HepG2 (cell line): ENCODE data around the gene PTGIS. TPM values are rescaled to one million over a fixed set of nuclear protein-coding genes. Genes with fewer than 3 reads are reported as not detected.

Experiments
- ETV6 ChIP-seq: sonication (generic); formaldehyde crosslinking; conservative IDR thresholded peaks from 2 replicates; pipeline ENCODE4 v1.4.0; 2020; ENCODE audit warnings: missing genetic modification reagents
- HOXA3 ChIP-seq: sonication (generic); formaldehyde crosslinking; IDR thresholded peaks from 2 replicates; pipeline ENCODE4 v1.5.0; 2020; ENCODE audit warnings: missing genetic modification reagents
- HOXD1 ChIP-seq: sonication (generic); formaldehyde crosslinking; IDR thresholded peaks from 2 replicates; pipeline ENCODE4 v1.5.0; 2020; ENCODE audit warnings: missing genetic modification reagents
- MED13 ChIP-seq: sonication (generic); formaldehyde crosslinking; IDR thresholded peaks from 2 replicates; pipeline ENCODE4 v1.5.0; 2020; ENCODE audit warnings: missing genetic modification reagents
- MTF2 ChIP-seq: sonication (generic); formaldehyde crosslinking; IDR thresholded peaks from 2 replicates; pipeline ENCODE4 v1.5.0; 2020; ENCODE audit warnings: missing genetic modification reagents, borderline replicate concordance
- RFX3 ChIP-seq: IDR thresholded peaks from 2 replicates; pipeline ENCODE4 v1.6.1; 2016; ENCODE audit warnings: missing biosample characterization, missing genetic modification reagents
- SRSF9 ChIP-seq: fragments of 200-400 bp; formaldehyde crosslinking; IDR thresholded peaks from 2 replicates; pipeline ENCODE4 v1.6.1; 2018; ENCODE audit warnings: borderline replicate concordance, mild to moderate bottlenecking, low read depth, low read length; ENCODE audit not compliant: insufficient read depth, poor library complexity, severe bottlenecking
- TAF15 ChIP-seq: fragments of 200-400 bp; formaldehyde crosslinking; IDR thresholded peaks from one replicate; pipeline ENCODE4 v1.6.1; 2018; ENCODE audit warnings: mild to moderate bottlenecking, low read depth, low read length; ENCODE audit not compliant: poor library complexity, severe bottlenecking
- TBP ChIP-seq: sonication (generic); formaldehyde crosslinking; IDR thresholded peaks from 2 replicates; pipeline ENCODE4 v1.5.0; 2020; ENCODE audit warnings: missing genetic modification reagents
- TCF12 ChIP-seq, 2 experiments: fragments of 450-650 bp in 1 of 2; sonication (generic) in 1 of 2; formaldehyde crosslinking in 1 of 2; IDR thresholded peaks; 2 replicates each; pipeline versions ENCODE4 v1.6.1 to v1.8.0; 2017 to 2022; ENCODE audit warnings: antibody characterized with exemption in 1 of 2, mild to moderate bottlenecking in 1 of 2, missing genetic modification reagents in 1 of 2, moderate library complexity in 1 of 2
- THYN1 ChIP-seq: sonication (generic); formaldehyde crosslinking; IDR thresholded peaks from 2 replicates; pipeline ENCODE4 v1.8.1; 2023; ENCODE audit warnings: low read depth, mild to moderate bottlenecking, moderate library complexity, missing genetic modification reagents, borderline replicate concordance
- XRCC5 ChIP-seq: fragments of 200-400 bp; formaldehyde crosslinking; optimal IDR thresholded peaks from 2 replicates; pipeline ENCODE3; 2017; ENCODE audit warnings: mild to moderate bottlenecking, low read length
- ZIK1 ChIP-seq: sonication (generic); formaldehyde crosslinking; IDR thresholded peaks from 2 replicates; pipeline ENCODE4 v1.5.0; 2020; ENCODE audit warnings: mild to moderate bottlenecking, low read depth, missing genetic modification reagents, borderline replicate concordance
- ZKSCAN1 ChIP-seq: fragments of 150-350 bp; IDR thresholded peaks from 2 replicates; pipeline ENCODE4 v1.6.1; 2014; ENCODE audit warnings: low read length
- ZNF230 ChIP-seq: sonication (generic); formaldehyde crosslinking; IDR thresholded peaks from 2 replicates; pipeline ENCODE4 v1.4.0; 2020; ENCODE audit warnings: mild to moderate bottlenecking, missing genetic modification reagents
- ZNF296 ChIP-seq: sonication (generic); formaldehyde crosslinking; conservative IDR thresholded peaks from 2 replicates; pipeline ENCODE4 v1.5.0; 2020; ENCODE audit warnings: mild to moderate bottlenecking, missing genetic modification reagents
- ZNF430 ChIP-seq: sonication (generic); formaldehyde crosslinking; IDR thresholded peaks from 2 replicates; pipeline ENCODE4 v1.9.0; 2021; ENCODE audit warnings: mild to moderate bottlenecking, missing genetic modification reagents
- ZNF83 ChIP-seq: sonication (generic); formaldehyde crosslinking; IDR thresholded peaks from 2 replicates; pipeline ENCODE4 v1.4.0; 2020; ENCODE audit warnings: missing genetic modification reagents, mild to moderate bottlenecking, borderline replicate concordance
- ZZZ3 ChIP-seq: sonication (generic); formaldehyde crosslinking; IDR thresholded peaks from 2 replicates; pipeline ENCODE4 v1.4.0; 2020; ENCODE audit warnings: missing genetic modification reagents, mild to moderate bottlenecking, borderline replicate concordance
- polyA plus RNA-seq, 8 experiments: library from polyadenylated mRNA; depleted of rRNA in 3 of 8; stranded (reverse) in 7 of 8; unstranded in 1 of 8; fragments of >200 nt; fragmentation: Illumina TruSeq in 4 of 8; extraction: Trizol in 4 of 8; gene quantifications; 2 replicates each; pipeline versions ENCODE4 v1.2.1 to v1.2.3, GENCODE V29; 2011 to 2016; ENCODE audit warnings: low read depth in 4 of 8, missing spikeins in 1 of 8, mixed read lengths in 1 of 8; ENCODE audit not compliant: insufficient read depth in 1 of 8
- total RNA-seq, 5 experiments: library from RNA; depleted of rRNA; stranded (reverse); fragments of >200 nt; fragmentation: Illumina TruSeq; extraction: Trizol; gene quantifications; 2 replicates each; pipeline ENCODE4 v1.2.3, GENCODE V29; 2016; ENCODE audit warnings: low read depth in 1 of 5
- TF ChIP-seq, protein P1 (sequence below): sonication (generic); formaldehyde crosslinking; IDR thresholded peaks from 2 replicates; pipeline ENCODE4 v1.4.0; 2020; ENCODE audit warnings: missing genetic modification reagents
- TF ChIP-seq, protein P2 (sequence below): sonication (generic); formaldehyde crosslinking; IDR thresholded peaks from 2 replicates; pipeline ENCODE4 v1.5.0; 2020; ENCODE audit warnings: missing genetic modification reagents
- TF ChIP-seq, protein P3 (sequence below): sonication (generic); formaldehyde crosslinking; IDR thresholded peaks from 2 replicates; pipeline ENCODE4 v1.8.1; 2022; ENCODE audit warnings: low read depth, mild to moderate bottlenecking, missing genetic modification reagents

Gene PTGIS
- total and polyA plus RNA-seq, 2 of the 13 experiments (the other 11 are each of a cell fraction or from before 2014, with no cell fraction given): not detected

DNA sequence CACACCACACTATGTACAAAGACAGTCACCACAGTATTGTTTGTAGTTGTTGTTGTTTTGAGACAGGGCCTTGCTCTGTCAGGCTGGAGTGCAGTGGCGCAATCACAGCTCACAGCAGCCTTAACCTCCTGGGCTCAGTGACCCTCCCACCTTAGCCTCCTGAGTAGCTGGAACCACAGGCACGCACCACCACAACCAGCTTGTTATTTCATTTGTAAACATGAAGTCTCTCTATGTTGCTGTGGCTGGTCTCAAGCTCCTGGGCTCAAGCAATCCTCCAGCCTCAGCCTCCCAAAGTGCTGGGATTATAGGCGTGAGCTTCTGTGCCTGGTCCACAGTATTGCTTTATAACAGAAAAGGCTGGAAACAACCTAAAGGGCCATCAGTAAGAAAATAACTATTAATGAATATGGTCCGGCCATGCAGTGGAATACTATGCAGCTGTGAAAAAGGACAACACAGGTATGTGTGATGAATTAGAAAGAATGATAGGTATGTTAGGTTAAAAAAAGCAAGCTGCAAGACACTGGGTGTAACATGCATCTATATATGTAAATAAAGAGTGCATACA is 30.0 kb upstream of the PTGIS start (continued):
- TF ChIP-seq, protein P1, sequence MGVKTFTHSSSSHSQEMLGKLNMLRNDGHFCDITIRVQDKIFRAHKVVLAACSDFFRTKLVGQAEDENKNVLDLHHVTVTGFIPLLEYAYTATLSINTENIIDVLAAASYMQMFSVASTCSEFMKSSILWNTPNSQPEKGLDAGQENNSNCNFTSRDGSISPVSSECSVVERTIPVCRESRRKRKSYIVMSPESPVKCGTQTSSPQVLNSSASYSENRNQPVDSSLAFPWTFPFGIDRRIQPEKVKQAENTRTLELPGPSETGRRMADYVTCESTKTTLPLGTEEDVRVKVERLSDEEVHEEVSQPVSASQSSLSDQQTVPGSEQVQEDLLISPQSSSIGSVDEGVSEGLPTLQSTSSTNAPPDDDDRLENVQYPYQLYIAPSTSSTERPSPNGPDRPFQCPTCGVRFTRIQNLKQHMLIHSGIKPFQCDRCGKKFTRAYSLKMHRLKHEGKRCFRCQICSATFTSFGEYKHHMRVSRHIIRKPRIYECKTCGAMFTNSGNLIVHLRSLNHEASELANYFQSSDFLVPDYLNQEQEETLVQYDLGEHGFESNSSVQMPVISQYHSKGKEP (CRISPR knock-in tag): no peak
- TF ChIP-seq MED13 (no peak), TCF12 (IDR thresholded peaks at IDR 0.05) (no peak), TCF12 (CRISPR knock-in tag; IDR thresholded peaks at IDR 0.05) (no peak), THYN1 (CRISPR knock-in tag) (no peak), ETV6 (CRISPR knock-in tag) (no peak), ZNF430 (CRISPR knock-in tag) (no peak), TBP (CRISPR knock-in tag) (no peak), HOXD1 (CRISPR knock-in tag) (no peak), ZNF230 (CRISPR knock-in tag) (no peak), ZZZ3 (CRISPR knock-in tag) (no peak), MTF2 (CRISPR knock-in tag) (no peak), ZKSCAN1 (no peak), XRCC5 (no peak), HOXA3 (CRISPR knock-in tag) (no peak), ZNF296 (CRISPR knock-in tag) (no peak), TAF15 (no peak), SRSF9 (no peak), ZIK1 (CRISPR knock-in tag) (no peak), RFX3 (CRISPR knock-in tag) (no peak), ZNF83 (CRISPR knock-in tag) (no peak)
- TF ChIP-seq, protein P2, sequence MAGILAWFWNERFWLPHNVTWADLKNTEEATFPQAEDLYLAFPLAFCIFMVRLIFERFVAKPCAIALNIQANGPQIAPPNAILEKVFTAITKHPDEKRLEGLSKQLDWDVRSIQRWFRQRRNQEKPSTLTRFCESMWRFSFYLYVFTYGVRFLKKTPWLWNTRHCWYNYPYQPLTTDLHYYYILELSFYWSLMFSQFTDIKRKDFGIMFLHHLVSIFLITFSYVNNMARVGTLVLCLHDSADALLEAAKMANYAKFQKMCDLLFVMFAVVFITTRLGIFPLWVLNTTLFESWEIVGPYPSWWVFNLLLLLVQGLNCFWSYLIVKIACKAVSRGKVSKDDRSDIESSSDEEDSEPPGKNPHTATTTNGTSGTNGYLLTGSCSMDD: no peak
- TF ChIP-seq, protein P3, sequence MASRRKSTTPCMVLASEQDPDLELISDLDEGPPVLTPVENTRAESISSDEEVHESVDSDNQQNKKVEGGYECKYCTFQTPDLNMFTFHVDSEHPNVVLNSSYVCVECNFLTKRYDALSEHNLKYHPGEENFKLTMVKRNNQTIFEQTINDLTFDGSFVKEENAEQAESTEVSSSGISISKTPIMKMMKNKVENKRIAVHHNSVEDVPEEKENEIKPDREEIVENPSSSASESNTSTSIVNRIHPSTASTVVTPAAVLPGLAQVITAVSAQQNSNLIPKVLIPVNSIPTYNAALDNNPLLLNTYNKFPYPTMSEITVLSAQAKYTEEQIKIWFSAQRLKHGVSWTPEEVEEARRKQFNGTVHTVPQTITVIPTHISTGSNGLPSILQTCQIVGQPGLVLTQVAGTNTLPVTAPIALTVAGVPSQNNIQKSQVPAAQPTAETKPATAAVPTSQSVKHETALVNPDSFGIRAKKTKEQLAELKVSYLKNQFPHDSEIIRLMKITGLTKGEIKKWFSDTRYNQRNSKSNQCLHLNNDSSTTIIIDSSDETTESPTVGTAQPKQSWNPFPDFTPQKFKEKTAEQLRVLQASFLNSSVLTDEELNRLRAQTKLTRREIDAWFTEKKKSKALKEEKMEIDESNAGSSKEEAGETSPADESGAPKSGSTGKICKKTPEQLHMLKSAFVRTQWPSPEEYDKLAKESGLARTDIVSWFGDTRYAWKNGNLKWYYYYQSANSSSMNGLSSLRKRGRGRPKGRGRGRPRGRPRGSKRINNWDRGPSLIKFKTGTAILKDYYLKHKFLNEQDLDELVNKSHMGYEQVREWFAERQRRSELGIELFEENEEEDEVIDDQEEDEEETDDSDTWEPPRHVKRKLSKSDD (CRISPR knock-in tag): no peak
